Measurements from ENCODE around the gene GH2.
"Not testable (repeated sequence)": the region's sequence is repeated elsewhere in the genome, so short reads cannot be mapped to it uniquely, and the experiment has no call there.

GH2 gene

DNA sequence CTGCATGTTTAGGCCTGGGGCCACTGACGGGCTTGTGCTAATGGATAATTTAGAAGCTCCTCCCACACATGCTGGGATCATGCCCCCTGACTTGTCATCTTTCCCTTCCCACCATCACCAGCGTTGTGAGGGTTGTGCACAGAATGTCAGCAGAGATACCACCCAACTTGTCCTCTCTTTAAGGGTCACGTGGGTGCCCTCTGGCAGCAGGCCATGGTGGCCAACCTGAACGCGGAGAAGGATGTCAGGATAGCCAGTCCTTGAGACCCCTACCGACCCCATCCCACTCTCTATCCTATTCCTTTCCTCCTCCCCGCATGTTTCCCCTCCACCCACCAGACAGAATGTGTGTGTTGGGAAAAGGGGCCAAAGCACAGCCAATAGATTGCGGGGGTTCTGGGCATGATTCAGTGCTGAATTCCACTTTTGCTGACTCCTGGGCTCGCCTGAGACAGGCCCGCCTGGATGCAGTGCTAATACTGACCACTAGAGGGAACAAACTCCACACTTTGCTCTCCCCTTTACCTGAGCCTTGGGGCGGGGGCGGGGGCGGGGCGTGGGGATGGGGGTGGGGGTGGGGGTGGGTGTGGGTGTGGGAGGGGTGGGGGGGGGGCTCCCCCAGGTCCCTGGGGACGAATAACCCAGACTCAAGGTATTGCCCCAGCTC, at the start of gene GH2:
GH2 (minus strand) TSS at position 10 of the 667 bp plus-strand sequence. CDS start 143 bp downstream, outside the sequence.
- H3K4me1 ChIP-seq (ENCODE audit: insufficient read depth, low read length) = no peaks in the 10 kb centered on the region
- no peaks in the 10 kb centered on the region for H3K9me3 ChIP-seq (ENCODE audit: low read length)
- no peak within 1 kb of the TSS for H3K4me3 ChIP-seq (ENCODE audit: low read length)
- no peak within 1 kb of the TSS for H2AFZ ChIP-seq (ENCODE audit: low read depth, low read length)
- H3K36me3 ChIP-seq (ENCODE audit: insufficient read depth, low read length) = no peaks in the 10 kb centered on the region
- no peaks in the 10 kb centered on the region for H3K27me3 ChIP-seq (ENCODE audit: insufficient read depth, low read length)

DNA sequence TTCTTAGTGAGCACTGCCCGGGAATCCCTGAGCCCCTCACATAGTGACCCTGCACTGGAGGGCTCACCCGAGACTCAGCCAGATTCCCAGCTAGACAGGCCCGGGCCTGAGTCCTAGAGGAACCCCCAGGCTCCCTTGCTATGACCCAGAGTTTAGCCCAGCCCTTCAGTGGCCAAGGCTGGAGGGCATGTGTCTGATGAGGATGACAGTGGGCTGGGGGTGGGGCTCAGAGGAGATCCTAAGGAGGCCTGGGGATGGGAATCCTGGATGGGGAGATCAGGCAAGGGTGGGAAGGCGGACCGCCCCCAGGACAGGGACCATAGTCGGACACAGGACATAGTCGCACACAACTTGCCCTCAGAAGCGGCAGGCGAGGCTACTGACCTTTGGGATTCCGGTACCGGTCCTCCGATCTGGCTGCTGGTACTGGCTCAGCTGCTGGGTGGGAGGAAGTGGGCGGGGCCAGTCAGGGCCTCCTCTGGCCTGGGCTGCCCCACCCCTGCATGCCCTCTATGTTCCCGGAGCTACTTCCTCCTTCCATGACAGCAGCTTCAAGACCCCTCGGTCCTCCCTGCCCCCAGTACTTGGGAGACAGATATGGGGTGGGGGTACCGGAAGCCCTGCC, 49.3 kb upstream of the GH2 start:
- no peaks in the 10 kb centered on the region for H3K9me3 ChIP-seq (ENCODE audit: low read length)

DNA sequence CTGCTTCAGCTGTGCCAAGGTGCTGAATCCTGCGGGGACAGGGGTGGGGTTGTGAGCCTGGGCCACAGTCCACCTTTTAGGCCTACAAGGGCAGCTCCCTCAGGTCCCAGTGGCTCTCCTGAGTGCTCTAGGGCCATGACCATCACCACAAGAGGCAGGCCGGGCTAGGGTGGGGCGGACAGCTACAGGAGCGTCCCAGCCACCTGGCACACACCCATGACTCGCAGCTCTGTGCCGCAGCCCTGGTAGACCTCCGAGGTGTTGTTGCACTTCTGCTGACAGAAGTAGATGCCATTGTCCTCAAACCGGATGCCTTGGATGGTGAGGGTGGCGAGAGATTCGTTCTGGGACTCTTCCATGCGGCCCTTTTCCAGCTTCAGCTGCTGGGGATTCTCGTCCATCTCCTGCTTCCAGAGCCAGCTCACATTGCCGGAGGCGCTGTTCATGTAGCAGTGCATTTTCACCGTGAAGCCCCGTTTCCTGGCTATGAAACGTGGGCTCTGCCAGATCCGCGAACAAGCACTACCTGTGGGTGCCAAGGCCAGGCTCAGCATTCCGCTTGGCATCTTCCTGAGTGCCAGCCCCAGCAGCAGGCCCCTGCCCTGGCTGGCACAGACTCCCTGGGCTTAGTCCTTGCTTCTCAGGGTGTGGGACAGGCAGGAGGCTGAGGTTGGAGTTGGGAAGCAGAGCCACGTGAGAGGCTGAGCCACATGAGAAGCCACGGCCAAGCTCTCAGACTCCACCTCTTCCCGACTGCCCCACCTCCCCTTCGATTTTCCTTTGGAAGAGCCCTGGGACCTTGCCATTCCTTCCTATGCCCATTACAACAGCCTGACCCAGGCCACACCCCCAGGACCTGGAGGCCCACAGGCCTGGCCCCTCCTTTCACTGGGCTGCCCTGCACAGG, 48.4 kb upstream of the GH2 start:
- no peaks in the 10 kb centered on the region for H3K4me1 ChIP-seq (ENCODE audit: insufficient read depth, low read length)
- H3K36me3 ChIP-seq (ENCODE audit: insufficient read depth, low read length) = no peaks in the 10 kb centered on the region
- no peaks in the 10 kb centered on the region for H3K27me3 ChIP-seq (ENCODE audit: insufficient read depth, low read length)
- H3K9me3 ChIP-seq (ENCODE audit: low read length) = no peaks in the 10 kb centered on the region
- no peak overlapping the region for H3K4me3 ChIP-seq (ENCODE audit: low read length)
- no peak overlapping the region for H2AFZ ChIP-seq (ENCODE audit: low read depth, low read length)

More for the DNA sequence above, 49.3 kb upstream of the GH2 start:
- Histone ChIP-seq H2AFZ (ENCODE audit: low read depth, low read length) (no peak overlapping the region), H3K27me3 (ENCODE audit: insufficient read depth, low read length) (no peaks in the 10 kb centered on the region), H3K36me3 (ENCODE audit: insufficient read depth, low read length) (no peaks in the 10 kb centered on the region), H3K4me1 (ENCODE audit: insufficient read depth, low read length) (no peaks in the 10 kb centered on the region), H3K4me3 (ENCODE audit: low read length) (no peak overlapping the region)

DNA sequence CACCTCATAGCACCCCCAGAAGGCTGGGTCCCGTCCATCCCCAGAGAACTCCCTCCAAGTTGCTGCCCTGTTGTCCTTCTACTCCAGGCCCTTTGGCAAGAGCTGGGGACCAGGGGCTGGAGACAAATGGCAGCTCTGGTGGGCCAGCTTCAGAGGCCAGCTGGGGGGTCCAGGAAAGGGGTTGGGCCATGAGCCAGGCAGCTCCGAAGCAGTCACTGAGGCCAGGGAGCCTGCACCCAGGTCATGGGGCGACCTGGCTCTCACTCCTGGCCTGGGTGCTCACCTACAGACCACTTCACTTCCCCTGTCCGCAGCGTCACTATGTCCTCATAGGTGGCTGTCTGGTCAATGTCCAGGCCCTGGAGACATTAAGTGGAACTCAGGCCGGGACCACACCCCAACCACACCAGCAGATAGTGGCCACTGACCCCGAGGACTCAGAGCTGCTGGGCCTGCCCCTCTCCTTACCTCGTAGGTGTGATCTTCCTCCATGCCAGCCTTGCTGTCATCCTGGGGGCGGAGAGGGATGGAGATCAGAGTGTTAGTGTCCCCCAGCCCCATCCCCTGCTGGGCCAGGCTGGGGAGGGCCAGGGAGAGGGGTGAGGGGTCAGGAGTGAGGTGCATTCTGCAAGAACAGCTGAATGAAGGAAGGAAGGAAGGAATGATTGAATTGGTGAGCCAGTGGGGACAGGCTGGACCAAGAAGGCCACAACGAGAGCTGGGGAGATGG, 47.4 kb upstream of the GH2 start:
- H3K4me3 ChIP-seq (ENCODE audit: low read length) = no peak overlapping the region
- H3K9me3 ChIP-seq (ENCODE audit: low read length) = no peaks in the 10 kb centered on the region
- H3K27me3 ChIP-seq (ENCODE audit: insufficient read depth, low read length) = no peaks in the 10 kb centered on the region
- H3K4me1 ChIP-seq (ENCODE audit: insufficient read depth, low read length) = no peaks in the 10 kb centered on the region
- no peaks in the 10 kb centered on the region for H3K36me3 ChIP-seq (ENCODE audit: insufficient read depth, low read length)
- no peak overlapping the region for H2AFZ ChIP-seq (ENCODE audit: low read depth, low read length)

DNA sequence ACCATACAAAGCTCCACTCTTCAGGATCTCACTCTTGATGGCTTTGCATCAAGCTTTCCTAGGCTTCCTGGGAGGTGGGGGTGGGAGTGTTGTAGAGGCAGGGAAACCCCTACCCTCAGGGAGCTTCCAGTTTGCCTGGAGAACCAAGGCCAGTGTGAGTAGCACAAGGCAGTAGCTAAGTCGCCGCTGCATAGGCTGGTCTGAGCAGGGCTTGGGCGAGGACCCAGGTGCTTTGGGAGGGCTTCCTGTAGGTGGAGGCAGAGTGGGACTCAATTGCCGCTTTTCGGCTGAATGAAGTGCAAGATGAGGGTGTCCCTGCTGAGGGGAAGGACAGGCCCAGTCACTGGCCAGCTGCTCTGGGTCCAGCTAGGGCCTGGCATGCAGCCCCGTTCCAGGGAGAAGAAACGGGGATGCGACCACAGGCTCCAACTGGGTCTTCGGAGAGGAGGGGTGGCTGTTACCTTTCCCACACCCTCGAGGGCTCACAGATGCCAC, 46.5 kb upstream of the GH2 start:
- H3K4me1 ChIP-seq (ENCODE audit: insufficient read depth, low read length) = no peaks in the 10 kb centered on the region
- H2AFZ ChIP-seq (ENCODE audit: low read depth, low read length) = no peak overlapping the region
- H3K9me3 ChIP-seq (ENCODE audit: low read length) = no peaks in the 10 kb centered on the region
- no peak overlapping the region for H3K4me3 ChIP-seq (ENCODE audit: low read length)
- no peaks in the 10 kb centered on the region for H3K36me3 ChIP-seq (ENCODE audit: insufficient read depth, low read length)
- H3K27me3 ChIP-seq (ENCODE audit: insufficient read depth, low read length) = no peaks in the 10 kb centered on the region

DNA sequence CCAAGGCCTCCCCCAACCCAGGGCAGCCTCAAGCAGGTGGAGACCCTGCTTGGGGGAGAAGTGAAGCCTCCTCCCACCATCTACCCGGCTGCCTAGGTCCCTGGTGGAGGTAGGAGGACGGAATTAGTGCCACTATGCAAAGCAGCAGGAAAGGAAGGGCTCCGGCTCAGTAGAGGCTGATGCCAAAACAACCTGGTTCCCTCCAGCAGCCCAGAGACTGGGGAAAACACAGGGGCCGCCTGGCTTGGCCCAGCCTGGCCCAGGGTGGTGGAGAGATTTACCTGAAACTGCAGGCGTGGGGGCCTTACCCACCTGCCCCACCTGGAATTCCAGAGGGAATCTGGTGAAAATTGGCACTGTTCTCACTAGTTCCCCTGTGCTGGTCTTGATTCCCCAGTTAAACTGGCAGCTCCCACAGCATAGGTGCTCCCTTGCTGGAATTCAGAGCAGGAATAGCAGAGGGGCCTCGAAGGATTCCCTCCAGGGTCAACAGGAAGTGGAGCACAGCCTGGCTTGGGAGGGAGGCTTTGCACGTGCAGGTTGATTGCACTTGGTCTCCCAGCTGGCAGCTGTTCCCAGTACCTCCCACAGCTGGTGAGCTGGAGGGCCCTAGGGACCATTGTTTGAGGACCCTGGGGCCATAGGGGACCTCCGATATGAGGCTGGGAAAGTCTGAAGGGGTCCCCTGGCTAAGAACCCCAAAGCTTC, 45.9 kb upstream of the GH2 start:
- no peak overlapping the region for H3K4me3 ChIP-seq (ENCODE audit: low read length)
- H2AFZ ChIP-seq (ENCODE audit: low read depth, low read length) = no peak overlapping the region
- no peaks in the 10 kb centered on the region for H3K9me3 ChIP-seq (ENCODE audit: low read length)
- H3K27me3 ChIP-seq (ENCODE audit: insufficient read depth, low read length) = no peaks in the 10 kb centered on the region
- no peaks in the 10 kb centered on the region for H3K36me3 ChIP-seq (ENCODE audit: insufficient read depth, low read length)
- no peaks in the 10 kb centered on the region for H3K4me1 ChIP-seq (ENCODE audit: insufficient read depth, low read length)

DNA sequence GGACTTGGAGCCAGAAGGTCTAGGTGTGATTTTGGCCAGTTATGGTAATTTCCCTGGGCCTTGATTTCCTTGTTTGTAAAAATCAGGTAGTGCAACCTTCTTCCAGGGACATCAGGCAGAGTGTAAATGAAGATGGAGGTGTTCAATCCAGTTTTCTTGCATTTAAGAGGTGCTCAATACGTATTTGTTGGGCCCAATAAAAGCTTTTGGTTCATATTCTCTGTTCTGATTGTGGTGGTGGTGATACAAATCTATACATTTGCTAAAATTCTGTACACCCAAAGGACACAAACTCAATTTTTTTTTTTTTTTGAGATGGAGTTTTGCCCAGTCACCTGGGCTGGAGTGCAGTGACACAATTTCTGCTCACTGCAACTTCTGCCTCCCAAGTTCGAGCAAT, 44.4 kb upstream of the GH2 start:
- H3K4me3 ChIP-seq (ENCODE audit: low read length) = no peak overlapping the region
- H3K36me3 ChIP-seq (ENCODE audit: insufficient read depth, low read length) = no peaks in the 10 kb centered on the region
- no peaks in the 10 kb centered on the region for H3K9me3 ChIP-seq (ENCODE audit: low read length)
- H2AFZ ChIP-seq (ENCODE audit: low read depth, low read length) = no peak overlapping the region
- H3K27me3 ChIP-seq (ENCODE audit: insufficient read depth, low read length) = no peaks in the 10 kb centered on the region
- H3K4me1 ChIP-seq (ENCODE audit: insufficient read depth, low read length) = no peaks in the 10 kb centered on the region

DNA sequence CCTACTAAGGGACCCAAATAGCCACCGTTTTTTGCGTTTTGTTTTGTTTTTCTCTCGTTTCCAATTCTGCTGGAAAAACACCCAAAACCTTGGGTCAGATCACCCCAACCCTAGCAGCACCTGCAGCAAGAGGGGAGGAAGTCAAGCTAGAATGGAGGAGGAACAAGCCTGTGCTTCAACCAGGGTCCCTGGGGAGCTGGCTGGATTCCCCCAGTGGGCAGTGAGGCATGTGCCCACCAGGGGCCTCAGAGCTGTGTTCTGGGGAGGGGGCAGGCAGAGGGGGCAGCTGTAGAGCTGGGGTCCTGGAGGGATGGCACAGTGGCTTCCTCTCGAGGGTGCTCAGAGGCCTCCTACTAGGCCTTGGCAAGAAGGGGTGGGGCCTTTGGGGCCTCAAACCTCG, 43.9 kb upstream of the GH2 start:
- no peak overlapping the region for H2AFZ ChIP-seq (ENCODE audit: low read depth, low read length)
- H3K27me3 ChIP-seq (ENCODE audit: insufficient read depth, low read length) = no peaks in the 10 kb centered on the region

DNA sequence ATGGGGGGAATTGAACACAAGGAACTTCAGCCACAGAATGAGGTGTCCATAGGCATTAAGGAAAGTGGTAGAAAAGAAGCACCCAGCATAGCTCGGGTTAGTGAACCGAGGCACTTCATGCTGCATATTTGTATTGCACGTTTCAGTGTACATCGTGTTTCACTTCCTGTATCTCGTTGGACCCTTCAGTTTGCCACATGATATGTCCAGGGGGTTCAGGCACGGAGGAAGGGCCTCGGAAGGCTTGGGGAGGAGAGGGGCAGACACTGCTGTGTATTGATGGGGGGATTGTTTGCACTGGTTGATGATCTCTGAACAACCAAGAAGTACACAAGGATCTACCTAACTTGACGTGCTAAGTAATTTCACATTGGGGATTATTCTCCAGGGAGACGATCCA, 40.7 kb upstream of the GH2 start:
- H3K4me3 ChIP-seq (ENCODE audit: low read length); H3K27me3 ChIP-seq (ENCODE audit: insufficient read depth, low read length); H2AFZ ChIP-seq (ENCODE audit: low read depth, low read length); H3K9me3 ChIP-seq (ENCODE audit: low read length); H3K36me3 ChIP-seq (ENCODE audit: insufficient read depth, low read length); H3K4me1 ChIP-seq (ENCODE audit: insufficient read depth, low read length): not testable (repeated sequence)

More for the DNA sequence above, 43.9 kb upstream of the GH2 start:
- Histone ChIP-seq H3K4me3 (ENCODE audit: low read length) (no peak overlapping the region), H3K36me3 (ENCODE audit: insufficient read depth, low read length) (no peaks in the 10 kb centered on the region), H3K4me1 (ENCODE audit: insufficient read depth, low read length) (no peaks in the 10 kb centered on the region), H3K9me3 (ENCODE audit: low read length) (no peaks in the 10 kb centered on the region)

DNA sequence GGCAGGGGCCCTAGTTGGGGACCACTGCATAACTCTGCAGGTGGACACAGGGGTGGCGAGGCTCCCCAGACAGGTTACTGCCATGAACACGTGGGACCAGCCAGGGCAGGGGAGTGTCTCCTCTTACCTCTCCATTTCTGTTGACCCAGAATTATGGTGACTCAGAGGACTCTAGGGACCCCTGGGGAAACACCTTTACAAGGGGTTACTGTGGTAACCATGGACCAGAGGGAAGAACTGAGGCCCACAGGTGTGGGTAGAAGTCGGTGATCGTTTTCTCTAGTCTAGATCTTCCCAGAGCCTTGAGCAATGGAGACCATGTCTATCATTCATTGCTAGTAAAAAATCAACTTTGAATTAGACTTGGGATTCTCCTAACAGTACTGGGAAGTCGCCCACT, 39.0 kb upstream of the GH2 start:
- not testable (repeated sequence) for H3K4me1 ChIP-seq (ENCODE audit: insufficient read depth, low read length); H3K36me3 ChIP-seq (ENCODE audit: insufficient read depth, low read length); H3K9me3 ChIP-seq (ENCODE audit: low read length); H3K27me3 ChIP-seq (ENCODE audit: insufficient read depth, low read length); H3K4me3 ChIP-seq (ENCODE audit: low read length); H2AFZ ChIP-seq (ENCODE audit: low read depth, low read length)

DNA sequence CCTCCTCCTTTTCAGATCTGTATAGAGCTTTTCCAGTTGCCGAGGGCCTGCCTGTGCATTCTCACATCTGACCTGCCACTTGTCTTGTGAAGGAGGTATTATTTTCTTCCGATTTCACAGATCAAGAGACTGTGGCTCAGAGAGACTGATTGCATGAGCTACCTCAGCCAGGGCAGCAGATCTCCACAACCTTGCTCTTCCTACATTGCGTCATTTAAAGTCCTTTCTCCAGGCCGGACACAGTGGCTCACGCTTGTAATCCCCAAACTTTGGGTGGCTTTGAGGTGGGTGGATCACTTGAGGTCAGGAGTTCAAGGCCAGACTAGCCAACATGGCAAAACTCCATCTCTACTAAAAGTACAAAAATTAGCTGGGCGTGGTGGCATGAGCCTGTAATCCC, 38.3 kb upstream of the GH2 start:
- H3K9me3 ChIP-seq (ENCODE audit: low read length); H3K27me3 ChIP-seq (ENCODE audit: insufficient read depth, low read length); H3K4me1 ChIP-seq (ENCODE audit: insufficient read depth, low read length); H3K36me3 ChIP-seq (ENCODE audit: insufficient read depth, low read length); H2AFZ ChIP-seq (ENCODE audit: low read depth, low read length); H3K4me3 ChIP-seq (ENCODE audit: low read length): not testable (repeated sequence)

DNA sequence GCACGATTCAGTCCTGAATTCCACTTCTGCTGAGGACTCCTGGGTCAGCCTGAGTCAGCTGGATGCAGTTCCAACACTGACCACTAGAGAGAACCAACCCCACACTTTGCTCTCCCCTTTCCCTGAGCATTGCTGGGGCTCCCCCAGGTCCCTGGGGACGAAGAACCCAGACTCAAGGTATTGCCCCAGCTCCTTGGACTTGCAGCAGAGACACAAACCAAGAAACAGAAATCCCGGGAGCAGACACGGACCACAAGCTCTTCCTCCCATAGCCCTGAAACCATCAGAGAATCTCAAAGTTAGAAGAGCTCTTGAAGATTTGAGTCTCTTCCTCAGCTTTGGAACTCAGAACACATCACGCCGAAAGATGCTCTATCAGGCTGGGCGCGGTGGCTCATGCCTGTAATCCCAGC, 37.6 kb upstream of the GH2 start:
- Histone ChIP-seq H3K27me3 (ENCODE audit: insufficient read depth, low read length) (peaks cover 6% of the 10 kb centered on the region), H3K36me3 (ENCODE audit: insufficient read depth, low read length) (no peaks in the 10 kb centered on the region), H3K4me3 (ENCODE audit: low read length) (no peak overlapping the region), H3K4me1 (ENCODE audit: insufficient read depth, low read length) (no peaks in the 10 kb centered on the region), H3K9me3 (ENCODE audit: low read length) (no peaks in the 10 kb centered on the region), H2AFZ (ENCODE audit: low read depth, low read length) (no peak overlapping the region)

Measured in neuron (in vitro differentiated cells).